NCI-H2196 (cell line): ENCODE results near the gene SLC1A3.

ENCODE experiments used
- DNase-seq: peaks from one replicate; lab custom pipeline; 2025; ENCODE audit not compliant: unreplicated experiment; lab: John Stamatoyannopoulos, UW

Gene SLC1A3

DNA sequence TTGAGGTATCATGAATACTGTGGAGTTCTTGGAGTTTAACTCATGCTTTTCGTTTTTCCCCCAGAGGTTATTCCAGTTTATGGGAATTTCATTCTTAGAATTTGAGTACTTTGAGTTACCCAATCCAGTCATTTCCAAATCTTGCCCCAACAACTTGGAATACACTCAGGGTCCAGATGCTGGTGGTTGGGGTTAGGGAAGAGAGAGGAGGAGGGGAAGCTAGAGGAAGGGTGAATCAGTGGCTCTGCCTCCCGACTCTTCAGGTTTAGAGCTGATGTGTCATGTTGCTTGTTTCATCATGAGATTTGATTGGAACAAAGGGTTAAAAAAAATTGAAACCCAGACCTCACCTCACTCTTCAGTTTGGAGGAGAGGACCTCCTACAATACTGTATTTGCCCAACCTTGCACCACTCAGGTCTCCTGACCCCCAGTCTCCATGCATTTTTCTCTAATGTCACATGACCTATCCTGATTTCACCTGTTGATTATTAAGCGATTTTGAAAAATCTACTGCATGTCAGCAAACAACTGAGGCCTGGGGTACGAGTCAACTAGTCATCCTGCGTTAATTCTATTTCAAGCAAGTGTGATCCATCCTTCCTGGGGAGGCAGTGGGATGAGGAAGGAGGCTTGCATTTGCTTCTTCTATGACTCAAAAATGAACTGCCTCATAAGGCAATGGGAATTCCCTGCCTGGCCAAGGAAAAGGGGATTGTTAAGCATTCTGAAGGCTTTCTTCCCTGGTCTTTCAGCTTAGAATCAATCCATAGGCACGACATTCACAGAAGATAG lies 6.2 kb upstream of the SLC1A3 start:
- DNase-seq = no peak

DNA sequence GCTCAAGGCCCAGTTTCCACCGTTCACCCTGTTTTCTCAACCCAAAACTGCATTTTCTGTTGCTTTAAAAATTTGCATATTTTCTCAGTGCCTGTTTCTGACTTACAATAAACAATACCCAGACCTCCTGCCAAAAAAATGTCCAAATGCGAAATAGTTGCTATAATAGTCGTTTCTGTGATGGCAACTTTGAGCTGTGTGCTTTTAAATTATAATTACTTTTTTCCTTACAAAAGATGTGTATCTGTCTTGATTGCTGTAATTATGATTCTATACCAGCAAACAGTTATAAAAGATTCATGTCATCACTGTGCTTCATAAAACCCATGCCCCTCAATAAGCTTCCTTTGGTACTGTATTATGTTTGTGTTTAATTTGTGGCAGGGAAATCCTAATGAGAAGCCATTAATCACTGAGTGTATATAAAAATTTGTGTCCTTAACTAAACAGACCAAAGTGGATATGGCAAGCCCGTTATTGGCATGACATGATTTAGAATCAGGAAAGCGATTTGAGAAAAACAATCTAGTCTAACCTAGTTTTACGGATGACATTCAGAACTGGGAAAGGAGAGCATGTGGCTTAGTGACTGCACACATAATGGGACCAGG lies 5.4 kb upstream of the SLC1A3 start:
- no peak for DNase-seq

DNA sequence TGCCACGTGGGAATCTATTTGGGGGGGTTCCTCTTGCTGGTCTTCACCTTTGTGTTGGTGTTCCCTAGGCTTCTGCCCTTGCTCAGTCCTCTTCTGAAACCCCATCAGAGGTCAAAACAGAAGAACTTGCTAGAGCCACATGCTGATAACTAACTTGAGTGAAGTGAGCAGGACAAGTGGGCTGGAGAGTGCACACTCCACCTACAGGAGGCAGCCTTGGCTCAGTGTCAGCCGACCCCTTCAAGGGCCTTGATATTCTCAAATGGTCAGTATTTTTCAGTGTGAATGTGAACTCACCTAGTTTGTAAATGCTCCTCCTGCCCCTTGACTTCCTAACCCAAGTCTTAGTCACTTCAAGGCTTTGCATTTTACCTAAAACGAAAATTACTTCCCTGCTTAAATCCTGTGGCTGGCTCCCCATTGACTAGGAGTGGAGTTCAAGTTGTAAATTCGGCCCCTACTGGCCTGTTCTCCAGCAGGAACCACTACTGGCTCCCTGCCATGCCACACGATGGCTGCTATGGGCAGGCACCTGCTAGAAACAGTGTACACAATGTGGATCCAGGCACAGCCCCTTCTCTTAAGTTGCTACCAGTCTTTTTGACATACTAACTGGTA lies 3.6 kb upstream of the SLC1A3 start:
- DNase-seq = no peak

DNA sequence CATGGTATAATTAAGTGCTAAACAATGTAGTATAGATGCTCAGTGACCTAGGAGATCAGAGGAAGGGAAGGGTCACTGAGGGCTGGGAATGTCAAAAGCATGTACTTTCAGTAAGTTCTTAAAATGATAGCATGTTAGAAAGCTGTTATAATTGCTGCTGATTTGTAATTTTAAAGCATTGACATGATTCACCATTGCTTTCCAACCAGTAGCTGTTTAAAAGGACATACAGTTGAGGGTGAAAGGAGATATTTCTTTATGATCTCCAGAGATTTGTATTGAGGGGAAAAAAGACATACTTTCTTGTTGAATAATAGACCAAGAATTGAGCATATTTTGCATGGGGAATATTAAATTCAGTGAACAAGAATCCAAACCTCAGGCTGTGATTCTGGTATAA lies 1.2 kb upstream of the SLC1A3 start:
- no peak for DNase-seq

DNA sequence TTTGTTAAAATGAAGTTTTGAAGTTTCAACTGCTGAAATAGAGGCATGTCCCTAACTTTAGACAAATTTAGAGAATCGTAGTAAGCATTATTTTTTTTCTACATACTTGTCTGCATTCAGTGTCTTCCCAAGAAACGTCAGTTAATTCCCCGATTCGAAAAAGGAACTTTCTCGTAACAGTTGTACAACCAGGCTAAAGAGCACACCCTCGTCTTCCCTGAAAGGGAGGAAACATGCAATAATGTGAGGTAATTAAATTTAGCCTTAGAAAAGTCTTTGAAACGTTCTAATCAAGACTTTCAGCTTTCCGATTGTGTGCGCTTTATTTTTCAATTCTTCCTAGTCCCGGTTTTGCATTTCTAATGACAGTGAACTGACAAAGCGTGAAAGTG lies 374 bp upstream of the SLC1A3 start:
- DNase-seq = no peak

DNA sequence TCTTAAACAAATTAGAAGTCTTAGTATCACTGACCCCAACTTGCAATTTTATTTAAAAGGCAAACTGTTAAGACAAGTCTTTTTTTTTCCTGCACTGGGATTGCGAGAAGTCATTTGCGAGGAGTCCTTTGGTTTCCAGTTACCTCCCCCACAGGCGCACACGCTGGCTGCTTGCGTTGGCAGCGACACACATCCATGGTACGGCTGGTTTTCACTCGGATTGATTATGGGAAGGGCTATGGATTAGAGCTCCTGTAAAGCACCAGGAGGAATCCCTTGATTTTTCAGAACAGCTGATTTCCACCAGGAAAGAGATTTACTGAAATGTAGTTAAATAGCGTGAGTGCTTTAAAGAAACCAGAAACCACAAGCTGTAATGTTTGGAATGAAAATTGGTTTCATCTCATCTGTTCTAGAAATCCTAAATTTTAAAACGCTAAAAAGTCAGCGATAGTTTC lies 737 bp downstream of the SLC1A3 start:
- no peak for DNase-seq

DNA sequence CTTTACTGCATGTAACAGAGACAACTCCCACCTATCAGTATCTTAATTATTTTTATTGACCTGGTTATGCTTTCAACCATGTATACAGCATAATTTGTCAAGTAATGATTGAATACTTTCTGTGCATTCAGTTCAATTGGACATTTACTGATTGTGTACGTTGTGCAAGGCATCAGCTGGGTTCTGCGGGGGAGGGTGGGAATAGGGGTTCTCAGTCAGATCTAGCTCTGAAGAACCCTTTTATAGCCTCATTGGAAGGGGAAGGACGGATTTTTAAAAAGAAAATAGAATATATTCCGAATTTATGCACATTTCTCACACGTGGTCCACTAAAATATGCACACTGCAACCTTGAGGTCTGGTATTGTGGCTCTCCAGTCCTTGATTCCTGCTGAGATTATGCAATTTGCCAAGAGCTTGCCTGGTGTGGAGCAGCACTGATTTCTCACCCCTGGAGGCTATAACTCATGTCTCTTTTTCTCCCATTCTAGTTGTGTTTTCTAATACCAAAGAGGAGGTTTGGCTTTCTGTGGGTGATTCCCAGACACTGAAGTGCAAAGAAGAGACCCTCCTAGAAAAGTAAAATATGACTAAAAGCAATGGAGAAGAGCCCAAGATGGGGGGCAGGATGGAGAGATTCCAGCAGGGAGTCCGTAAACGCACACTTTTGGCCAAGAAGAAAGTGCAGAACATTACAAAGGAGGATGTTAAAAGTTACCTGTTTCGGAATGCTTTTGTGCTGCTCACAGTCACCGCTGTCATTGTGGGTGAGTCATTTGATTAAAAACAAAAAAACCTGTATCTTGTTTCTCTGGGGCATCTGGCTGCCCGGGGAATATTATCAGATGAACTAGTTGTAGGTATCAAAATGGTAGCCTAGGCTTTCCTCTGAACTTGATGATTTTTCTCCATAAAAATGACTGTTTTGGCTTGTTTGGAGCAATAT lies 1.7 kb downstream of the SLC1A3 start:
- no peak for DNase-seq

DNA sequence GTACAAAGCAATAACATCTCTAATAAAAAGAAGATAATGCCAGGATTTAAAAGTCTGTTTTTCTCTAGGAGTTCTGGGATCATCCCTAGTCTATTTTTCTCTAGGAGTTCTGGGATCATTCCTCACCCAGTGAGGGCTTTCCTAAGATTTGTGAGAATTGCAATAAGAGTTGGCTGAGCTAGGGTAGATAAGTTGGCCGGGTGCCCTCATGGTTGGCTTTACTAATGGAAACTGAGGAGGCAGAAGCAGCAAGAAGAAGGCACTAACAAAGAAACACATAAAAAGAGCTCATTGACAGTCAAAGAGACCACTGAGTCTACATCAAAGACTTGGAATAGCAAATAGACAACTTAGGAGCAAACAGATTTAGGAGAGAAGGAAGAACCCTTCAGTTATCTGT lies 4.2 kb downstream of the SLC1A3 start:
- no peak for DNase-seq

DNA sequence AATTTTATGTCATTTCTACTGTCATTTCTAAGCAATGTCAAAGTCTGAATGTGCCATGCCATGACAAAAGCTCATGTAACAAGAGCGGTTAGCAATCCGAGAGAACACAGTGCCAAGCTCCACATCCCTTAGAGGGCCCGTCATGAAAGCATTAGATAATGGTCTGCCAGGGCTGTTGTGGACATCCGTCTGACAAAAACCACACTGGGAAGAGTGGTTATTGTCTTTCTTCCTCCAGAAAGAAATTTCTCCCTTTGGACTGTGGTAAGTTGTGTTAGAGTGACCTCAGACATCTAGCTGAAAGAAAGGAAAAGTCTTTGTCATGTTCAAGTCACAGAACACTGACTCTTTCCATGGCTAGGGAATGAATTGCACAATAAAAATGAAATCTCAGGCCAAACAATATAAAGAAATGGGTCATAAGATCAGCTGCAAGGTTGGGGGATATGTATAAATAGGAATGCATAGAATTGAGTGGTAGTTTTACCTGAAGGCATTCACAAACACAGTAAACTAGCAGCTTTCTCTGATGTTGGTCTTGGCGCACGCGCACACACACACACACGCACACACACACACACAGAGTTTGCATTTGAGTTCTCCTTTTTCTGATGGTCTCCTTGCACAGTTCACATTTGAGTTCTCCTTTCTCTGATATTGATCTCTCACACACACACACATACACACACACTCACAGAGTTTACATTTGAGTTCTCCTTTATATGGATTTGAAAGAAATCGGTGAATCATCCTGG lies 5.3 kb downstream of the SLC1A3 start:
- no peak for DNase-seq

DNA sequence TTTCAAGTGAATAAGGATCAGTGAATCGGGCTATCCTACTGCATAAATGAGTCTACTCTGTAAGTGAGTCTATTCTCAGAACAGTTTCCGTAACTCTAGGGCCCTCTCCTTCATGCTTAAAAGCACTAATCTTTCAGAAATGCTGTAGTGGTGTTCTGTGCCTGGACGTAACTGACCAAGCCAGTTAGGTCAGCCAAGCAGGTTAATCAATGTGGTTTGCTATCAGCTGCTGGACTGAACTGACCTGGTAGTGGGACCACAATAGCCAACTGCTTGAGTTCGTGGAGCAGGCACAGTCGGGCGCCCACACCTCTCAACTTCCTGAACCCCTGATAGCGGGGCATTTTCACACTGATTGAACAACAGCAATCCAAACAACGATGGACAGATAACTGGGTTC lies 6.8 kb downstream of the SLC1A3 start:
- DNase-seq = no peak

DNA sequence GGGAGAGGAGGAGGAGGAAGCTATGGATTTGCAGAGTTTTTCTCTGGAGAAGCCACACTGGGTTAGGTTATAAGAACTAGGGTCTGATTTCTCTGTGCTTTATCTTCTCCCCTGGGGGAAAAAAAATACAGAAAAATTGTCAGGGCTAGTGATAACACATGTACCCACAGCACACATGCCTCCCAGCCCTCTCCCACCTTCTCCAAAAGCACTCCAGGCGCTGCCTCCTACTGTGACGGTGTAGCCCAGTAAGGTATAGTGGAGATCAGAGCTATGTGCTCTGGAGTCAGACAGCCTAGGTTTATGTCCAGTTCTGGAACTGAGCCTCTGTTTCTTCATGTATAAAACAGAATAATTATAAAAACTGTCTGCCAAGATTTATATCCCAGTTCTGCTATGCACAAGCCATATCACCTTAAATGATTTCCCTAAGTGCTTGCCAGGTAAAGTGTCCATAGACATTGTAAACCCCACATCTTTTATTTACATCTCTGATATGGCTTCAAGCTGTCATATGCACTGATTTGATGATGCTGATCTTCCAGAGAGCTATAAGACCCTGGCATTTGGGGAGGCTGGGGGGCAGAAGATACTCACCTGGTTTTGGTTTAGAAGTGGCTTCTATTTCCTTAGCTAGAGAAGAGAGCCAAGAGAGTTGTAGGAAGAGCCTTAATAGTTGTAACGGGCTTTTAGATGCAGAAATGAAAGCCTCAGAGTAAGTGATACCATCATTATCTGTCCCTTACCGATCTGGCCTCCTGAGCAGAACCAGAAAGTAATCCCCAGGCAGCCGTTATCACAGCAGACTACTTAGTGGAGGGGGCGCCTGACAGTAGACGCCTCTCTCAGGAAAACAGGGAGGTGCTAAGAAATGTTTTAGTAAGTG lies 7.6 kb downstream of the SLC1A3 start:
- DNase-seq = no peak

DNA sequence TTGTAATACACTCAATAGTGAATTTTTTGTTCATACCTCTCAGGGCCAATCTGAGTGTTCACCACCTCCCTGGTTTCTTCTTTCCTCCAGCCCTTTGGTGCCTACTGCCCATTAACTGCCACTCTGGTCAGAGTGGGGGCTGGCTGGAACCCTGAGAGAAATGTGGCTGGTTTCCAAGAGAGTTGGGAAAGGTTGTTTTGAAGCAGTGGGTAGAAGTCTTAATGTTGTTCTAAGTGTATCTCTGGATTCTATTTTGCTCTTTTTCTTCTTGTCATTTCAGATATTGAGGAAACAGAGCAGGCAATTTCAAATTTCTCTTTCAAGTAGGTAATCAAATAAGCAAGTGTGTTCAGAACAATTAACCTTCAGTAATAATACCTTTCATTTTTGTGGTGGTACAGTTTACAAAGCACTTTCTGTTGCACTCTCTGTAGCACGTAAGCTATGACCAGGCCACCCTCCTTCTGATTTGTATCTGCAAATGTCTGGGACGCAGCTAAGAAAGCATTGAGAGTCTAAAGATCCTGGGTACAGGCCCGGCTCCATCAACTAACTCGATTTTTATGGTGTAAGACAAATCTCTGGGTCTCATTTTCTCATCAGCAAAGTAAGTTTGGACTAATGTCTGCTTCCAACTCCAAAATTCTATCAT lies 8.4 kb downstream of the SLC1A3 start:
- DNase-seq = no peak

DNA sequence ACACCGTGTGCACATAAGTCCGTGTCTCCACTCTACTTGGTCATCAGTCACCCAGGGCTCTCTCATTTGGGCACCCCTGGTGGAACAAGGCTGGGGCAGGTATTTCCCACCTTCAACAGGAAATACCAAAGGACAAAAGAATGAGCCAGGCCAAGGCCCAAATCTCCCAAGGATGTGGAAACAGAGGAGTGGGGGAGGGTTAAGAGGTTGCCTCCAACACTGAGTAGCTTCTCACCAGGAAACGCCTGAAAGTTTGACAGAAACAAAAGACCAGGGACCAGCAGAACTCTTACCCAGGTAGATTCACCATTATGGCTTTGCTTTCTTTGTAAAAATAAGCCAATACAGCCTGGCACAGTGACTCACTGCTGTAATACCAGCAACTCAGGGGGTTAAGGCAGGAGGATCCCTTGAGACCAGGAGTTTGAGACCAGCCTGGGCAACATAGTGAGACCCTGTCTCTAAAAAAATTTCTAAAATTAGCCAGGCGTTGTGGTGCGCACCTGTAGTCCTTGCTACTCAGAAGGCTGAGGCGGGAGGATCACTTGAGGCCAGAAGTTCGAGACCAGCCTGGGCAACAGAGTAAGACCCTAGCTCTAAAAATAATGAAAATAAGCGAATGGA lies 12.7 kb downstream of the SLC1A3 start:
- DNase-seq = no peak

DNA sequence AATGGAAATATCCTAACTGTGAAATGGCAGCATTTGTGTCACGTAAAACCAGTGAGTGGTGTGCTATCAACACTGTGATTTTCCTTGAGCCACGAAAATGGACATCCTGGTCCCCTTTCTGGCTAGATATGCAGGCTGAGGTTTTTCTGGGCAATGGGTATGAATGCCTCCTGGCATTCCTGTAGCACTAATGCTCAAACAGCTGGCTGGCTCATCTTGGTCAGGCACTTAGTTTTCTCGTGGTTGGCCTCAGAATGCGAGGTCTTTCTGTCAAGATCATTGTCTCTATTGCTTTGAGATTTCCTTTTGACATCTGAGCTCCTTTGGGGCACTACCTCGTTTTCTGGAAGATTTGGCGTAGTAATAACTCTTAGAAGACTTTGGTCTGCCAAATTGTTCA lies 15.6 kb downstream of the SLC1A3 start:
- DNase-seq = no peak

DNA sequence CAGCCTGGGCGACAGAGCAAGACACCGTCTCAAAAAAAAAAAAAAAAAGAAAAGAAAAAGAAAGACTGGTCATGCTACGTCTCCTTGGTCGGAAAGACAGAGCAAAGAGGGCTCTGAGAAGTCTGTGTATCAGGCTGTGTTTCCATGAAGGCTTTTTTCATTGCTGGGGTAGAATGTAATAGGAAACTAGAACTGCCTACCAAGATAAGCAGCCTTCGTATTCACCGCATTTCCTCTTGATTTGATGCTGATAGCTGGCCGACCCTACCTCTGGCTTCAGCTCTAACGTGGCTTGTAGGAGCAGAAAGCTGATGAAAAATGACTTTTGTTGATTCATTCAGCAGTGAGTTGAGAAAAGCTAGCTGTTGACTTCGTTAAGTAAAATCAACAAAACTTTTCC lies 17.4 kb downstream of the SLC1A3 start:
- no peak for DNase-seq

DNA sequence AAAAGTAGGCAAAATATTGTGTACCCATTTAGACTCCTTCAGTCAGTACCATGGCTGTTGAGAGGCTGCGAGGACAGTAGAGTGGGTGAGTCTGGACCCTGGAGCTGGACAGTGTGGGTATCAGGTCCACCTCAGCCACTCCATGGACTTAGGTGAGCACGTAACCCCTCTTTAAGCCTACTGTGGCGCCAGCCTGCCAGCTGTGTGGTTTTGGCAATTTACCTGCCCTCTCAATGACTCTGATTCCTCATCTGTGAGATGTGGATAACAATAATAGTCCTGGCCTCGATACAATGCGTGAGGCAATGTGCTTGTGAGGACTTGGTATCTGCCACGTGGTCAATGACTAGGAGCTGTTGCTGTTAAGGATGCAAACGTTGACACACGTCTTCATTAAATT lies 17.9 kb downstream of the SLC1A3 start:
- DNase-seq = no peak

DNA sequence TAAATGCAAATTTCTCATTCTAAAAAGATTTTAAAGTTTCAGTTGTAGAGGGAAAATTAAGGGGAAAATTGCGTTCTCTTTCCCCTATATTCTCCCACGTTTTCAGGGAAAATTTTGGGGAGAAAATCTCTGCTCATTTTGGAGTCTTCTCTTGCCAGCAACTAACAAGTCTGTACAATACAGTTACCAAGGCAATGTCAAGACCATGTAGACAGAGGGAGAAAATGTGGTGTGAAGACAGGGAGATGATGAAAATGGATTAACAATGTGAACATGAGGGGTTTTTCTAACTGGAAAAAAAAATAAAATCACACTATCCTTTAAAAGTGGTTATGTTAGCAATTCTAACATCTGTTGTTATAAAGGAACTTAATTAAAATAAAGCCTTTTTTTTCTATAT lies 22.3 kb downstream of the SLC1A3 start:
- no peak for DNase-seq

DNA sequence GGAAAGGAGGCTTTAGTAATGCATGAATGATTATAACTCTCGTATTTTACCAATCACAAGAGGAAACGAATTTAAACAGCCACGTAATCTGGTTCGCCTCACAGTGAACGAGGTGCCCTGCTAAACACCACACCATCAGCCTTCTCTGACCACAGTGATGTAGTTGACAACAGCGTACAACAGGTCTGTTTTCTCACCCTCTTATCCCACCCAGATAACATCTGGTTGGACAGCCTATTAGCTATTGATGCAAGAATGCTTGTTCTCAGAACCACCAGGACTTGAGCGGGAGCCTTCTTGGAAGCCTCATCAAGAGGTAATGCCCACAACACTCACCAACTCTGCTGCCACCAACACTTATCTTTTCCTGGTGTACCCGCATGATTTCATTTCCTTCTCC lies 23.3 kb downstream of the SLC1A3 start:
- DNase-seq = no peak
